ENCODE data around the gene AKAP12.

Gene AKAP12

DNA sequence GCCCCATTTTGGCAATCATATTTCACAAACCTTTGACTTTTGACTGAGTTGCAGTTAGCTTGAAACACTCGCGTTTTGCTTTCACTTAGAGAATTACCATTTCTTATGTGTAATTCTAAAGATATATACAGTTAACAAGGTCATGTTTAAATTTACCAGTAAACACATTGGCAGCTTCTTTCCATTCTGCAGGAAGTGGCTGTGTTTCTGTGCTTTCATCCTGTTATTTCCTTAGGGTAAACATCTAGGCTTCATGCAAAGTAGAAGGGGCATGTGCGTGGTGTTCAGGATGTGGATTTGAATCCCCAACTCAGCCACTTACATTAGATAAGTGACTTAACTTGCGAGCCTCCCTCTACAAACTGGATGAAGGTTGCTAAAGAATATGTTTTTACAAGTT, 41.1 kb downstream of the AKAP12 start:
- WGBS, result 92% methylated on average over 3 of the region's 4 CpGs
- no peak overlapping the region for H3K4me3 ChIP-seq (ENCODE audit: low read length)
- H3K9ac ChIP-seq (ENCODE audit: low read depth, low read length), result no peak overlapping the region
- no peaks in the 10 kb centered on the region for H3K36me3 ChIP-seq (ENCODE audit: insufficient read depth, low read length)
- peaks cover 13% of the 10 kb centered on the region for H3K4me1 ChIP-seq (ENCODE audit: insufficient read depth, low read length)
- no peaks in the 10 kb centered on the region for H3K27me3 ChIP-seq (ENCODE audit: insufficient read depth, low read length)
- no peak overlapping the region for H3K27ac ChIP-seq (ENCODE audit: low read depth, low read length)
- H3K9me3 ChIP-seq (ENCODE audit: insufficient read depth, low read depth, low read length), result no peaks in the 10 kb centered on the region

DNA sequence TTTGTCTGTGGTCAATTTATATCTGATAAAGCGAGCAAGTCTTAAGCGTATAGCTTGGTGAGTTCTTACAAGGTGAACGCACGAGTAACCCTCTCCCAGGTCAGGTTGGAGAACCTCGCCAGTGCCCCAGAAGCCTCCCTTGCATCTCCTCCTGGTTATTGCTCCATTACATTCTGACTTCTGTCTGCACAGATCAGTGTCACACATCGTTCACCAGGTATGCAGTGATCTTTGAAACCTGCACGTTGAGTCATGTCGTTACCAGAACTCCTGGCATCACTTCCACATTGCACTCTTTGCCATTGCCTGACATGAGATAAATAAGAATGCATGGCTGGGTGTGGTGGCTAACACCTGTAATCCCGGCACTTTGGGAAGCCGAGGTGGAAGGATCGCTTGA, 44.2 kb downstream of the AKAP12 start:
- no peak overlapping the region for H3K27ac ChIP-seq (ENCODE audit: low read depth, low read length)
- peaks cover 6% of the 10 kb centered on the region; the same call in 1 of the 2 replicates for H3K4me1 ChIP-seq (ENCODE audit: insufficient read depth, low read length)
- H3K27me3 ChIP-seq (ENCODE audit: insufficient read depth, low read length), result no peaks in the 10 kb centered on the region
- H3K36me3 ChIP-seq (ENCODE audit: insufficient read depth, low read length), result no peaks in the 10 kb centered on the region
- 95% methylated on average over 11 of the region's 11 CpGs for WGBS
- no peak overlapping the region for H3K9ac ChIP-seq (ENCODE audit: low read depth, low read length)
- no peaks in the 10 kb centered on the region for H3K9me3 ChIP-seq (ENCODE audit: insufficient read depth, low read depth, low read length)
- H3K4me3 ChIP-seq (ENCODE audit: low read length), result no peak overlapping the region

- Histone ChIP-seq H3K4me1 (ENCODE audit: insufficient read depth, low read length) (peaks cover 6% of the 10 kb centered on the region; the same call in 1 of the 2 replicates), H3K9ac (ENCODE audit: low read depth, low read length) (no peak overlapping the region), H3K36me3 (ENCODE audit: insufficient read depth, low read length) (no peaks in the 10 kb centered on the region), H3K4me3 (ENCODE audit: low read length) (no peak overlapping the region), H3K27me3 (ENCODE audit: insufficient read depth, low read length) (no peaks in the 10 kb centered on the region), H3K27ac (ENCODE audit: low read depth, low read length) (no peak overlapping the region), H3K9me3 (ENCODE audit: insufficient read depth, low read depth, low read length) (no peaks in the 10 kb centered on the region)
- WGBS, result 83% methylated on average over 4 of the region's 4 CpGs
These were observed 44.8 kb downstream of the AKAP12 start for GRCh38 chr6:151284548-151285017.

DNA sequence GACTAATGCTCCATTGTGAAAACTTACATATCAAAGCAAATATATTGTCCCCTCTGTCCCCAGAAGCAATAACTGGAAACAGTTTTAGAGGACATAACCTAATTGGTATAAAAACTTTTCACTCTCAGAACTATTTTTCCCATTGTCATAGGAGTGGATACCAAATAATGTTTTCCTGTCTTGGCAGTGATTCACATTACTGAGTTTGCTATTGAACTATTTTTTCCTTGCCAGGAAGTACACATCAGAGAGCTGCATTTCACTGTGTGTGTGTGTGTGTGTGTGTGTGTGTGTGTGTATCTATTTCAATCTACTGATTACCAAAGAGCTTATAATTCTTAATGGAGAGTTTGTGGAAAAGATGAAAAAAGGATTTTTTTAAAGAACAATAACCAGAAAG, 45.4 kb downstream of the AKAP12 start:
- Histone ChIP-seq H3K4me1 (ENCODE audit: insufficient read depth, low read length) (peaks cover 6% of the 10 kb centered on the region; the same call in 1 of the 2 replicates), H3K27me3 (ENCODE audit: insufficient read depth, low read length) (no peaks in the 10 kb centered on the region), H3K36me3 (ENCODE audit: insufficient read depth, low read length) (no peaks in the 10 kb centered on the region), H3K27ac (ENCODE audit: low read depth, low read length) (no peak overlapping the region), H3K9me3 (ENCODE audit: insufficient read depth, low read depth, low read length) (no peaks in the 10 kb centered on the region), H3K9ac (ENCODE audit: low read depth, low read length) (no peak overlapping the region), H3K4me3 (ENCODE audit: low read length) (no peak overlapping the region)

DNA sequence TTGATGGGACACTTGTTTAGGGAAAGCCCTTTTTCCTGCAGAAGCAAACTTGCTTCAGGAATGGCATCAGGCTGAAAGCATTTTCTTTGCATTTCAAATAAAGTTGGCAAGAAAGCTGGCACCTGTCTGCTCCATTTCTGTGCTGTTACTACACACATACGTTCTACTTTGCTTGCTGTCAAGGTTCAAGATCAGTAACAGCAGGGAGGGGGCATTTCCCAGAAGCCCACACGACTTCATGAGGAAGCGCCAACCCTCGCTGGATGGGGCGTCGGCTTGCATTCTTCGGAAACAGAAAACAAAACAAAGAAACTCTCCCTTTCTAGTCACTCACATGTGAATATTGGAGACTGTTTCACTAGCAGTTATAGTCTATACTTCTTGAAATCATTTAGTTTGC, 46.4 kb downstream of the AKAP12 start:
- H3K27ac ChIP-seq (ENCODE audit: low read depth, low read length), result no peak overlapping the region

DNA sequence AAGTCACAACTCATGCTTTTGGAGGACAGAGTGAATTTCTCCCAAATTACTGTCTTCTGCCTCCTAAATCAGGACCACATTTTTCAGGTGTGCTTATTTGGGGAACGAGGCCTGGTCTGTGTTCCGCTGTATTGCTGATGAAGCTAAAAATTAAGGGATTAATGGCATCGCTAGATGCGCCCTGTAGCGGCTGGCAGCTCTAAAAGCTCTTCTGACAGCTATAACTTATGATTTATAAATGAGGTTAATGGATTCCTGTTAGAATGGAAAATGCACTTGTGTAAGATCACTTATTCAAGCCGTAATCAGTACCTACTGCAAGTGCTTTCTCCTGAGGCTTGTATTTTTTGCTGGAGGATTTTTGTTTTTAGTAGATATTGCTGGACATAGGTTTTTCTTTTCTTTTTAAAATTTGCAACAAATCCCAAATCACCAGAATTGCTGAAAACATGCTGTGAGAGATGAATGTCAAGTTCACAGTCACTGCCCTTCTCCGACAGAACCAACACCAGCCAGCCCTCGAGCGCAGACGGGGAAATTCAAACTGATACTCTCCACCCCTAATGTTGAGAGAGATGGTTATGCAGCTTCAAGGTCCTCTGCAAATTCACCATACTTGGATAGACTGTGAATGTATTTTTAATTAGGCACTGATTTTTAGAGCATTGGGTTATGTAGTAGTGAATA, 49.1 kb downstream of the AKAP12 start:
- no peak overlapping the region for H3K4me3 ChIP-seq (ENCODE audit: low read length)
- no peaks in the 10 kb centered on the region for H3K9me3 ChIP-seq (ENCODE audit: insufficient read depth, low read depth, low read length)
- WGBS, result 93% methylated on average over 10 of the region's 10 CpGs
- H3K36me3 ChIP-seq (ENCODE audit: insufficient read depth, low read length), result no peaks in the 10 kb centered on the region
- no peak overlapping the region for H3K9ac ChIP-seq (ENCODE audit: low read depth, low read length)
- H3K4me1 ChIP-seq (ENCODE audit: insufficient read depth, low read length), result peaks cover 15% of the 10 kb centered on the region
- no peak overlapping the region for H3K27ac ChIP-seq (ENCODE audit: low read depth, low read length)
- no peaks in the 10 kb centered on the region for H3K27me3 ChIP-seq (ENCODE audit: insufficient read depth, low read length)

More for the DNA sequence above, 46.4 kb downstream of the AKAP12 start:
- peaks cover 8% of the 10 kb centered on the region for H3K4me1 ChIP-seq (ENCODE audit: insufficient read depth, low read length)
- H3K4me3 ChIP-seq (ENCODE audit: low read length), result no peak overlapping the region
- no peaks in the 10 kb centered on the region for H3K36me3 ChIP-seq (ENCODE audit: insufficient read depth, low read length)
- WGBS, result 76% methylated on average over 7 of the region's 7 CpGs
- no peaks in the 10 kb centered on the region for H3K9me3 ChIP-seq (ENCODE audit: insufficient read depth, low read depth, low read length)
- no peak overlapping the region for H3K9ac ChIP-seq (ENCODE audit: low read depth, low read length)
- no peaks in the 10 kb centered on the region for H3K27me3 ChIP-seq (ENCODE audit: insufficient read depth, low read length)

DNA sequence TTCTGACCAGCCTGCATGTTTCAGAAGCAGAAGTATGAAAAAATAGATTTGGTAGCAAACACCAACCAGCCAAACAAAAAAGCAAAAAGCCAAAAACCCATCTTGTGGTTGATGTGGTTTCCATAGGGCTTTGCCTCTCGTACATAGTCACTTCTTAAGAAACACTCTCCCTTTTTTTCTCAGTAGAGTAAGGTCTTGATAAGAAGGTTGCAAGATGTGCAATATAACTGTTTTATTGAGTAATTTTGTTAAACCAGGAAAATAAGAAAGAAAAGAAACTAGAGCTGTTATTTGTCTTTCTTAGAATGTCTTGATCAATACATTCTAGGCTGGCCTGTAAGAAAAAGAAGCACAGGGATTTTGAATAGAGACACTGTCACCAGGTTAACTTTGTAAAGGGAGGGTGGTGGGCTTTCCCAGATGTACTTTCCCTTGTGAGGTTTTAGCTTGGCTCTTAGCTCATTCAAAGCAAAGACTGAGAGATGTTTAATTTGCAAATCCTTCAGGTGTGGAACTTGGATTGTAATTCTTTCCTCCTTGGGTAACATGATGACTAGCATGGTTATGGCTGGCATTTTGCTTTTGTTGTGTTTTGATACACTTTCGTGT, 49.7 kb downstream of the AKAP12 start:
- H3K9ac ChIP-seq (ENCODE audit: low read depth, low read length), result no peak overlapping the region
- 90% methylated on average over 1 of the region's 2 CpGs for WGBS
- H3K27ac ChIP-seq (ENCODE audit: low read depth, low read length), result no peak overlapping the region

GRCh38 chr6:151290877-151291721, 51.3 kb downstream of the AKAP12 start:
- no peak overlapping the region for H3K9ac ChIP-seq (ENCODE audit: low read depth, low read length)
- no peaks in the 10 kb centered on the region for H3K36me3 ChIP-seq (ENCODE audit: insufficient read depth, low read length)
- no peak overlapping the region for H3K4me3 ChIP-seq (ENCODE audit: low read length)
- no peak overlapping the region for H3K27ac ChIP-seq (ENCODE audit: low read depth, low read length)
- 71% methylated on average over 11 of the region's 11 CpGs for WGBS
- H3K4me1 ChIP-seq (ENCODE audit: insufficient read depth, low read length), result peaks cover 18% of the 10 kb centered on the region
- H3K27me3 ChIP-seq (ENCODE audit: insufficient read depth, low read length), result no peaks in the 10 kb centered on the region
- no peaks in the 10 kb centered on the region for H3K9me3 ChIP-seq (ENCODE audit: insufficient read depth, low read depth, low read length)

More for the DNA sequence above, 49.7 kb downstream of the AKAP12 start:
- H3K4me1 ChIP-seq (ENCODE audit: insufficient read depth, low read length), result peaks cover 17% of the 10 kb centered on the region
- no peaks in the 10 kb centered on the region for H3K36me3 ChIP-seq (ENCODE audit: insufficient read depth, low read length)
- H3K9me3 ChIP-seq (ENCODE audit: insufficient read depth, low read depth, low read length), result no peaks in the 10 kb centered on the region
- no peak overlapping the region for H3K4me3 ChIP-seq (ENCODE audit: low read length)
- H3K27me3 ChIP-seq (ENCODE audit: insufficient read depth, low read length), result no peaks in the 10 kb centered on the region

DNA sequence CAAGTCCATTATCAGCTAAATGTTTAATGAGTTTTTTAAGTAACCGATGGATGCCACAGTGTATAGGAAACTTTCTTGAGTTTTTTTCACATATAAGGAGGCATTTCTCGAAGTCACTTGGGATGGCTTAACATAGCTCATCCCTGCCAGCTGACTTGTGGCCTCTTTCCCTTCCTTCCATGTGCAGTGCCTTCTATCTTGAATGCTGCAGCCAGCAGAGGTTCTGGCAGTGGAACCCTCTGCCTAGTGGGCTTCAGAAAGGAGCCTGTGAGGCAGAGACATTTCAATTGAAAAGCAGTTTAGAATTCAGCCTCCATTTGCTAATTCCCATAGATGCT, 51.9 kb downstream of the AKAP12 start:
- no peak overlapping the region for H3K9ac ChIP-seq (ENCODE audit: low read depth, low read length)
- no peak overlapping the region for H3K4me3 ChIP-seq (ENCODE audit: low read length)
- H3K27ac ChIP-seq (ENCODE audit: low read depth, low read length), result no peak overlapping the region
- H3K9me3 ChIP-seq (ENCODE audit: insufficient read depth, low read depth, low read length), result no peaks in the 10 kb centered on the region
- 93% methylated on average over 2 of the region's 2 CpGs for WGBS
- no peaks in the 10 kb centered on the region for H3K36me3 ChIP-seq (ENCODE audit: insufficient read depth, low read length)
- H3K4me1 ChIP-seq (ENCODE audit: insufficient read depth, low read length), result peaks cover 15% of the 10 kb centered on the region
- H3K27me3 ChIP-seq (ENCODE audit: insufficient read depth, low read length), result no peaks in the 10 kb centered on the region

DNA sequence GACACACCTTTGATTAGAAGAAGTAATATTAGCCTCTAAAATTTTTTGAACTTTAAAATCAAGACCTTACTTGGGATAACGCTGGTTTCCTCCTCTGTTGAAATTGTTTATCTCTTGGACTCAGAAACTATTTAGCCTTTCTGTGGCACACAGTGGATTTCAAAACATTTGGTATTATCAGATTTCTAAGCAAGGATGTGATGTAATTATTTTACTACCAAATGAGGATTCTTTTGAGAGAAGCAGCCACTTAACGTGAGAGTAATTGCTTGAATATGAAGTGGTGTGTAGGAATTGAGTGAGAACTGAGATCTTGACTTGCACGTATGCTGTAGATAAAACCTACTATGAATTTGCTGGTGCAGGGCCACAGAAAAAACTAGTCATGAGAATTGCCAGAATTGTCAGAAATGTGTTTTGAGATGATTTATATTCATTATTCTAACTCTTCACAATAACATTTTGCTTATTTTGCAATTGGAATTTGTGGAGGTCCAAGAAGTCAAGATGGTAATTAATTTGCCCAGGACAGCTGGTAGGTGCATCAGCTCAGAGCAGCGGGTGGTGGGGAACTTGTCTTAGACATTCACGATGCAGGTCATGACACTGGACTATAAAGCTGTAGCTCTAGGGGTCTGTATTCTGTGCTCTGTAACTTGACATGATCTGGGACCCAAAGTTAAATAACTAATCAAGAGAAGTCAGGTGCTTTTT, 53.4 kb downstream of the AKAP12 start:
- Histone ChIP-seq H3K36me3 (ENCODE audit: insufficient read depth, low read length) (no peaks in the 10 kb centered on the region), H3K9ac (ENCODE audit: low read depth, low read length) (no peak overlapping the region), H3K4me3 (ENCODE audit: low read length) (no peak overlapping the region), H3K4me1 (ENCODE audit: insufficient read depth, low read length) (peaks cover 15% of the 10 kb centered on the region), H3K9me3 (ENCODE audit: insufficient read depth, low read depth, low read length) (no peaks in the 10 kb centered on the region), H3K27me3 (ENCODE audit: insufficient read depth, low read length) (no peaks in the 10 kb centered on the region), H3K27ac (ENCODE audit: low read depth, low read length) (no peak overlapping the region)
- 94% methylated on average over 5 of the region's 5 CpGs for WGBS

GRCh38 chr6:151293688-151294016, 53.9 kb downstream of the AKAP12 start:
- Histone ChIP-seq H3K9ac (ENCODE audit: low read depth, low read length) (no peak overlapping the region), H3K36me3 (ENCODE audit: insufficient read depth, low read length) (no peaks in the 10 kb centered on the region), H3K4me1 (ENCODE audit: insufficient read depth, low read length) (peaks cover 15% of the 10 kb centered on the region), H3K27ac (ENCODE audit: low read depth, low read length) (no peak overlapping the region), H3K4me3 (ENCODE audit: low read length) (no peak overlapping the region), H3K9me3 (ENCODE audit: insufficient read depth, low read depth, low read length) (no peaks in the 10 kb centered on the region), H3K27me3 (ENCODE audit: insufficient read depth, low read length) (no peaks in the 10 kb centered on the region)
- 99% methylated on average over 3 of the region's 3 CpGs for WGBS

Data from HUES64 (cell line).